Measurements from ENCODE around the gene PPP1CA. TPM values are rescaled to one million over a fixed set of nuclear protein-coding genes. Genes with fewer than 3 reads are reported as not detected.

PPP1CA gene
- total RNA-seq, 1 donor from 2014 or later = 347 TPM

DNA sequence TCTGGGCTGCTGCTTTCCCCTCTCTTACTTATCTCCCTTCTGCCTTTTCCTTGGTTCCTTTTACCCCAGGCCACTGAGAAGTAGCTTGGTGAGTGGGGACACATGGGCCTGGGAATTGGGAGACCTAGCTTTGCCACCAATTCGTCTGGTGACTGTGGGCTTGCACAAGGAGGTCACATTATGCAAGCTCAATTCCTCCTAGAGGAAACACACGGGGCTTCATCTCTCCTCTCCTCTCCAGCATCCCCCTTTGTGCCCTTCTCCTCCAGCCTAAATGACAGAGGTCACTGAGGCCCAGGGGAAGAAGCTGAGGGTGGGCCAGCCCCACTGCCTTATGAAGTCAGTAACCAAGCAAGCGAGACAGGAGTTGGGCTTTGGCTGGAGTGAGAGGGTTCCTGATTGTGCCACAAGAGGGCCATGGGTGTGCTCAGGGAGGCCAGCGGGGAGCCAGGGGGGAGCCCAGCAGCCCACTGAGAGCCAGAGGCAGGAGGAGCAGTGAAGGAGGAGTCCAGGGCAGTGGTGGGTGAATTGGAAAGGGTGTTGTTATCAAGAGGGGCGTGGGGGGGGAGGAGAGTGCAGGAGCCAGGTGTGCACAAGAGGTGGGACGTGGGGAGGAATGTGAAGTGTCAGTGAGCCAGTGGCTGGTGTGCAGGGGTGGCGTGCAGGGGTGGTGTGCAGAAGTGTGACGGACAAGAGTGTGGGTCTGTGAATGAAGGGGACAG lies 30.3 kb downstream of the PPP1CA start:
- intact Hi-C loops (cut with micrococcal nuclease) = loop anchor here (1.0 kb wide), 1 partner anchor 18 kb away; the partner anchor contains the start of gene POLD4

DNA sequence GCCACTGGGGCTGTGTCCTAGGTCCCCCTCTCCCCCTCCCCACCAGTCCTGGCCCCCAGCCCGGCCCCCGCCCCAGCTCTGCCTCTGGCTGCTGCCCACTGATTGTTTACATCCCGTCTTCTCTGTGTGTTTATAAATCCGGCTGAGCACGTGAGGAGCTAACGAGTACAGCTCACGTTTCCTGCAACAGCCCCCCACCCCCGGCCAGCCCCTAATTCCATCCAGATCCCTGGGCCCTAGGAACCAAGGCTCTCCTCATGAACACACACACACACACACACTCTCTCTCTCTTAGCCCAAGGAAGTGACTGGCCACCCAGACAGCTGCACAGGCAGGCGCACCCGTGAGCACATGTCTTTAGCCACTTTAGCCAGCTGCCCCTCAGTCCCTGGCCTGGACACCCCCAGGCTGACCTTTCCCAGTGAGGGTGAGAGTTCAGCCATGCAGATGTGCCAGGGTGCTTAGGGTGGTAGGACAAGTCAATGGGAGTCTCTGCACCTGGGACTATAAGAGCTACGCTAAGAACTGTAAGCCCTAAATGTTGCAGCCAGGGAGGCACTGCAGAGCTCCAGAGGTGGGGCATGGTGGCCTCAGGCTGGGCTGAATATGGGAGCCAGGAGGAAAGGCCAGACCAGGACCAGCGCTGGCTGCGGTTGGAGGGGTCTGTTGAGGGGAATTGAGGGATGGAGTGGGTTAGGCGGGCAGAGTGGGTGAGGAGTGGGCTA lies 31.1 kb downstream of the PPP1CA start:
- intact Hi-C loops (cut with micrococcal nuclease) = loop anchor here (1.0 kb wide), 1 partner anchor 17 kb away; the partner anchor contains the start of gene POLD4

GRCh38 chr11:67369801-67370284 lies 31.8 kb downstream of the PPP1CA start:
- intact Hi-C loops (cut with micrococcal nuclease) = no loop called here

DNA sequence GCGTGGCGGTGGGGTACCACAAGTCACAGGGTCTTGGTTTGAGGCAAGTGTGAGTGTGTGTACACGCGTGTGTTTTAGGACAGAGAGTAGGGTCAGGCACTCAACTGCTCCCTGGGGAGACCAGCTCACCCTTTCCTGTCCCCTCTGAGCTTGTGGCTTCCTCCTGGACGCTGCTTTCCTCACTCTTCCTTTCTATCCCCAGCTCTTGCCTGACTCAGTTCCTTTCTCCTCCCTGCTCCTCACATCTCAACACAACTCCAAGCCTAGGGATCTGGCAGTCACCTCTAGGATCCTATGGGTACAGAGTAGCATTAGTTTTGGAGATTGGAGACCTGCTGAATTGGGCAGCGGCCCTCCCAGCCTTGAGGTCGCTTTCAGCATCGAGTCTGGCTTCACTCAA lies 32.4 kb downstream of the PPP1CA start:
- intact Hi-C loops (cut with micrococcal nuclease) = no loop called here

DNA sequence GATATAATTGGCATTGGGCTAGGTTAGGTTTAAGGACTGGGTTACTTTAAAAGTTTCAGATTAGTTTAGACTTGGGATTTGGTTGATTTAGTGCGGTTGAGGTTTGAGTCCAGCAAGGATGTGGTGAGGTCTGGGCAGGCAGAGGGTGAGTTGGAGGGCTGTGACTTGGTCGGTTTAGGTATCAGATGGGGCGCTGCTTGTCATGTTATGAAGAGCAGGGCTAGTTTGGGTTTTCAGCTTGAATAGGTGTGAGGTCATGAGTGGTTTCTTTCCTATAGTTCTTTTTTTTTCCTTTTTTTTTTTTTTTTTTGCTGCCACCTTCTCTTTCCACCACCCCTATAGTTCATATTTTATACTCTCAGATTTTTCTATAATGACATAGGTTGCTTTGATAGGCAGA lies 33.0 kb downstream of the PPP1CA start:
- intact Hi-C loops (cut with micrococcal nuclease) = no loop called here

DNA sequence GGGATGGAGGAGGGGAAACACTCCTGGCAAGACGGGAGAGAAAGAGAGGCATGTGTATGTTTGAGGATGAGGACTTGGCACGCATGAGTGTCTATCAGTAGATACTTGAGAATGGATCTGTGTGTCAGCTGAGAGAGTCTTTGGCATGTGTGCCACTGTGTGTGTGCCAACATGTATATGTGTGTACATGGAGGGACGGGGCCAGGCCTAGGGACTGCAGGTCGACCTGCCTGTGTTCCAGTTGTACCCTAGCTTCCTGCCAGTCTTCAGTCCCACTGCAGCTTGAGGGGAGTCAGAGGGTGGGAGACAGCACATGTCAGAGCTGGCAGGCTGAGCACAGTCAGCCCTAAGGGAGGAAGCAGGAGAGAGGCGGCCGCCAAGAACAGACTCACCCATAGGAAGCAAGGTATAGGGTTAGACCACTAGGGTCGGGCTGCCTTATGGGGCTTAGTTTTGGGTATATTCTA lies 33.9 kb downstream of the PPP1CA start:
- intact Hi-C loops (cut with micrococcal nuclease) = no loop called here

DNA sequence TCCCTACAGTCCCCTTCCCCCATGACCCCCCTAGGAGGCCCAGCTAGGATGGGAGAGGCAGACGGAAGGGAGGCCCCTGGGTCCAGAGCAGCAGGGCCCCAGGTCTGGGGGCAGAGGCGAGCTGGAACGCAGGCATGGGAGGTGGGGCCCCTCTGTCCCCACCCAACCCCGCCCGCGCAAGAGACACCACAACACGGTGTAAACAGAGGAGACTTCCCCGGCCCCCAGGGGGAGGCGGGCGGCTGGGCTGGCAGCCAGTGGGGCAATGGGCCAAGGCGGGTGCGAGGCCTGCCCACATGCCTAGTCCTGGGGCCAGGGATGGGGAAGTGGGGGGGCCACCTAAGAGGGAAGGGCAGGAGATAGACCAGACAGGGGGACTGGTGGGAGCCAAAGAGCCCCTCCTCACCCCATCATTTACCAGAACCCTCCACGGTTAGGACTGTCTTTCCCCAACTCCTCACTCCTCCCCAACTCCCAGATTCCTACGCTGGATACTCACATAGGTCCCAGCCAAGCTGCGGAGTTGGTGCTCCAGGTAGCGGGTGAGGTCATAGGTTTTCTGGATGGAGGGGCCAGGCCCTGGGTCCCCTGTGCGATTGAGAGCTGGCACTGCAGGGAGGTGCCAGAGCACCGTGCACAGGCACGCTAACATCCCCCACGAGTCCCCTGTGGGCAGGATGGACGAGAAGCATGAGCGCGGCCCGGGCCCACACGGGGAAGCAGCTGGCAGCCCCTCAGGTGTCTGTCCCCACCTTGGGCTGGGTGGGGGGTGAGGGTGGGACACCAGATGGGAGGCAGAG lies 34.5 kb downstream of the PPP1CA start:
- intact Hi-C loops (cut with micrococcal nuclease) = no loop called here

DNA sequence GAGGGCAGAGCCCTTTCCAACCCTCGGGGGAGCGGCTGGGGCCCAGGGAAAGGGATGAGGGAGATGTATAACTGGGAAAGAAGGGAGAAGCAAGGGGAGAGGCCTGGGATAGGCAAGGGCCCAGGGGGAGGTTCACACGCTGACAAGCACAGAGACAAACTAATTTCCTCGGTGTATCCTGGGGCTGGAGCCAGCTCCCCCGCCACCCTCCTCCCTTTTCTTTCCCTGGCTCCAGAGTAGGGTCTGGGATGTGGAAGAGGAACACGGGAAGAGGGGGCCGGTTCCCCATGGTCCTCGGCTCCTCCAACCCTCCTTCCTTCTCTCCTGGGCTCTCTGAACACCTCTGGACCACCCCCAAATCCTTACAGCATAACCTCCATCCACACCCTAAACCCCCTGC lies 35.1 kb downstream of the PPP1CA start:
- intact Hi-C loops (cut with micrococcal nuclease) = no loop called here

DNA sequence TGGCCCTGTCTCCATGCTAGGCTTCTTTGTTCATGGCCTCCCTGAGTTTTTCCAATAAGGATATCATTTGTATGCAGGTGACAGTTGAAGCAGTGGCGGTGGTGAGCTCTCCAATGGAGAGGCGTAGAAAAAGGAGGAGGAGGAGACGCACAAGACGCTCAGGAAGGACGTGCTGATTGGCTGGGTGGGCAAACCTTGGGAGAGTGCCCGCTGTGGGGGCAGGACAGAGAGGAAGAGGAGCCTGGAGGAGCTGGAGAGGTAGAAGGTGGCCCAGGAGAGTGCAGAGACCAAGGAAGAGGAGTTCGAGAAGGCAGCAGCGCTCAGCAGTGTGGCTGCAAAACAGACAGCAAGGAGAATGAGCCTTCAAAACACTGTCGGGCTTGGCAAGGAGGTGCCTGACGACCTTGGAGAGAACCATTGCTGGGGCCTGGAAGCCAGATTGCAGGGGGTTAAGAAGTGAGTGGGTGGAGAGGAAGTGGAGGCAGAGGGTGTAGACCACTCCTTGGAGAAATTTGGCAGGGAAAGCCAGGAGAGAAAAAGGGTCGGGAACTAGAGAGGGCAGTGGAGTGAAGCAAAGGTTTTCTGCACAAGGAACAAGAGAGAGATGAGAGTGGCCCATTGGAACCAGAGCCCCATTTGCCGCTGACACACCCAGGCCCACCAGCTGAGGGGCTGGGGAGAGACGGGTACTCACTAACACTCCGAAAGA lies 35.8 kb downstream of the PPP1CA start:
- intact Hi-C loops (cut with micrococcal nuclease) = no loop called here

GRCh38 chr11:67364783-67365722 lies 36.6 kb downstream of the PPP1CA start:
- intact Hi-C loops (cut with micrococcal nuclease) = no loop called here

DNA sequence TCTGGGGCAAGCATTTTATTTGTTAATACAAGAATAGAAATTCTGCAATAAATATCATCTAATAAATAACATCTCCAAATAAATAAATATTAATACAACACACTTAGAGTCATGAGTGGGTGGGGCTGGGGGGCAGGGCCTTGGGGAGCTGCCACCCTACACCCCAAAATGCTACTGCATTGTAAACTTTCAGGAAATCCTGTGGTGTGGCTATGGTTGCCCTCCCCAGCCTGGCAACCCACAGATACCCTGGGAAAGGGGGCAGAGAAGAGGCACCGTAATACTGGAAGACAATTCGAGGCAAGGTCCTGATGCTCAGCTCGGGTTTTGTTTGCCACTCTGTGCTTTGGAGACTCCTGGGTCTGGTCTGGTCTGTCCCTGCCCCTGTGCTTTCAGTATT lies 37.5 kb downstream of the PPP1CA start:
- intact Hi-C loops (cut with micrococcal nuclease) = no loop called here

GRCh38 chr11:67357831-67358670 lies 43.6 kb downstream of the PPP1CA start:
- intact Hi-C loops (cut with micrococcal nuclease) = loop anchor here (1.0 kb wide), 3 partner anchors 16 to 148 kb away; no protein-coding TSS in a partner anchor

GRCh38 chr11:67356864-67357561 lies 44.6 kb downstream of the PPP1CA start:
- intact Hi-C loops (cut with micrococcal nuclease) = loop anchor here (1.0 kb wide), 3 partner anchors 17 to 149 kb away; no protein-coding TSS in a partner anchor

DNA sequence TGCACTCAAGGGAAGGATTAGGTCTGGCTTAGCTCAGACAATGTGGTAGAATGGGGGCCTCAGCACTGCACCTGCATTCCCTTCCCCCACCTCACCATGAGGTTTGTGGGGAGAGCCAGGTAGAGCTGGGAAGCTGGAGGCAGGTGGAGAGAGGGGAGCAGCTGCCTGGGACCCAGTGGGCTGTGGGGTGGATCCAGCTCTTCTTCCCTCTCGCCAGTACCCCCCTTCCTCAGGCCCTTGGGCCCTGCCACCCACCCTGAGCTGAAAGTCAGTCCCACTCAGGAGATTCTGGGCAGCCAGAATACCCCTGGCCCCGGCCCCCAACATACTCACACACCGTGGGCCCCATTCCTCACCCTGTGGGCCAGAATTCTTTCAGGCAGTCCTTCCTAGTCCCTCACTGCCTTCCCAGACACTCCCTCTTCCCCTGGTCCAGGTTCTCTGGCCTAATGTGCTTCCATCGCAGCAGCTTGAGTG lies 45.2 kb downstream of the PPP1CA start:
- intact Hi-C loops (cut with micrococcal nuclease) = no loop called here

DNA sequence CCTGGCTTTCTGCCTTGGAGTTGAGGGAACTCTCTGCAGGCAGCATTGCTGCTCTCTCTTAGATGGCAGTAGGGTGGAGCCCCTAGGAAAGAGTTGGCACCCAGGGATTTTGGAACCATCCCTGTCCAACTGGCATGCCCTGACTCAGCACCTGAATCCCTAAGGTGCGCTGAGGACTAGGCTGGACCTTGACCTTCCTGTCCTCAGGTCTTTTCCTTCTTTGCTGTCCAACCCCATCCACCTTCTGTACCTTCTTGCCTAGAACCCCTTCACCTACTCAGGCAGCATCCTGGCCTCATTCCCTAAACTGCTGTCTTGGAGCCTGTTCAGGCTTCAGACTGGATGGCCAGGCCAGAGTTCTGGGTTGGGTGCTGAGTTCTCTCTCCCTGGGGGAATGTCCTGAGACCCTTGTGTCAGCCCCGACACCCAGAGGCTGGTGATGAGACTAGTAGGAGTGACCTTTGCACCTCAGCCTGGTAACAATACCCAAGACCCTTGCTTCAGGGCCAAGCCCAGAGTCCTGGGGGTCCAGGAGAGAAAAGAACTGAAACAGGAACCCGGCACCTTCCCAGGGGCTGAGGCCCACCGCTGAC lies 45.8 kb downstream of the PPP1CA start:
- intact Hi-C loops (cut with micrococcal nuclease) = no loop called here

GRCh38 chr11:67355023-67355793 lies 46.5 kb downstream of the PPP1CA start:
- intact Hi-C loops (cut with micrococcal nuclease) = no loop called here

All from T-helper 1 cell treated with Interleukin-12 subunit alpha and Interleukin-12 subunit beta and Interleukin-4 antibody, amounts not matched to agents 30 ng/mL and 1 ng/mL, for 36 hours (primary cell).